ENCODE results near the gene LGR6. TPM values are rescaled to one million over a fixed set of nuclear protein-coding genes. Genes with fewer than 3 reads are reported as not detected.

The LGR6 gene
- total and polyA plus RNA-seq, 10 of the 15 experiments (the other 5 are each of a cell fraction or from before 2014, with no cell fraction given): not detected

DNA sequence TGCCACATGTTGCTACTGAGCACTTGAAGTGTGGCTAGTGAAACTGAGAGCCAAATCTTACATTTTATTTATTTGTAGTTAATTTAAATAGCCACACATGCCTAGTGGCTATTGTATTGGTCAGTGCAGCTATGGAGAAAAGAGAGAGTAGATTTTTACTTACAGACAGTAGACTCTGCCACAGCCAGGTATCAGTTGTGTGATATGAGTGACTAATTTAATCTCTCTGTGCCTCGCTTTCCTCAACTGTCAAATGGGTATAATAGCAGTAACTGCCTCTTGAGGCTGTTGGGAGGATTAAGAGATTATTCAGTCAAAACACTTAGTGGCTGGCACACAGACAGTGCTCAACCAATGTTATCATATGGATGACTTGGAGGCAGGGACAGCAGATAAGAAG lies 99.2 kb downstream of the LGR6 start:
- Histone ChIP-seq H3K27ac (ENCODE audit: control insufficient read depth, insufficient read depth) (no peak overlapping the region), H3K36me3 (ENCODE audit: control insufficient read depth in 2 of 2, insufficient read depth in 2 of 2, low read length in 1 of 2) (no peaks in the 10 kb centered on the region), H3K9ac (ENCODE audit: control insufficient read depth, insufficient read depth, low read length) (no peak overlapping the region), H3K4me2 (ENCODE audit: control insufficient read depth, insufficient read depth) (no peak overlapping the region), H2AFZ (ENCODE audit: control insufficient read depth, low read depth, low read length) (no peak overlapping the region), H3K27me3 (replicated peaks in 1 of 2; ENCODE audit: control insufficient read depth in 2 of 2, insufficient read depth in 2 of 2, low read length in 1 of 2) (peaks cover 0 to 2% of the 10 kb centered on the region in 2 experiments; a peak in 1 of 4 replicates), H3K79me2 (ENCODE audit: control insufficient read depth, insufficient read depth, low read length) (no peaks in the 10 kb centered on the region), H3K9me3 (replicated peaks; ENCODE audit: control insufficient read depth, insufficient read depth, low read length) (no peaks in the 10 kb centered on the region), H3K4me1 (ENCODE audit: control insufficient read depth, insufficient read depth, low read length) (peaks cover 5% of the 10 kb centered on the region; the same call in 1 of the 2 replicates), H3K4me3 (no peak overlapping the region), H4K20me1 (ENCODE audit: control insufficient read depth, insufficient read depth) (no peaks in the 10 kb centered on the region)
- intact Hi-C loops (cut with micrococcal nuclease; ENCODE audit: unreplicated experiment): no loop called here
- DNase-seq (ENCODE audit: low read depth, low spot score): no peak
- in situ Hi-C loops (cut with MboI): no loop called here
- ChIA-PET RAD21 (ENCODE audit: unreplicated experiment) (no interaction called here), POLR2A (no interaction called here), CTCF (no interaction called here), SMC1A (ENCODE audit: uncharacterized antibody, unreplicated experiment) (no interaction called here)
- no TSS peak for BruUV-seq (replicated peaks)
- 0% methylated on average over 1 of the region's 1 CpG for WGBS (ENCODE audit: insufficient coverage, insufficient replicate concordance, low lambda C conversion rate, missing lambda C conversion rate)
- no peak for FAIRE-seq
- ATAC-seq: no peak
- no peak for TF ChIP-seq GABPA (IDR thresholded peaks at IDR 0.05; ENCODE audit: low read depth)
- TF ChIP-seq JUND (IDR thresholded peaks at IDR 0.05; ENCODE audit: low read depth, low read length): no peak
- TF ChIP-seq TCF12 (IDR thresholded peaks at IDR 0.05; ENCODE audit: low read depth, low read length): no peak
- no peak for TF ChIP-seq BCL11A (IDR thresholded peaks at IDR 0.05; ENCODE audit: low read depth, low read length)
- no peak for TF ChIP-seq MYB (IDR thresholded peaks at IDR 0.05; ENCODE audit: borderline replicate concordance, low read depth, low read length)
- TF ChIP-seq, protein P1, sequence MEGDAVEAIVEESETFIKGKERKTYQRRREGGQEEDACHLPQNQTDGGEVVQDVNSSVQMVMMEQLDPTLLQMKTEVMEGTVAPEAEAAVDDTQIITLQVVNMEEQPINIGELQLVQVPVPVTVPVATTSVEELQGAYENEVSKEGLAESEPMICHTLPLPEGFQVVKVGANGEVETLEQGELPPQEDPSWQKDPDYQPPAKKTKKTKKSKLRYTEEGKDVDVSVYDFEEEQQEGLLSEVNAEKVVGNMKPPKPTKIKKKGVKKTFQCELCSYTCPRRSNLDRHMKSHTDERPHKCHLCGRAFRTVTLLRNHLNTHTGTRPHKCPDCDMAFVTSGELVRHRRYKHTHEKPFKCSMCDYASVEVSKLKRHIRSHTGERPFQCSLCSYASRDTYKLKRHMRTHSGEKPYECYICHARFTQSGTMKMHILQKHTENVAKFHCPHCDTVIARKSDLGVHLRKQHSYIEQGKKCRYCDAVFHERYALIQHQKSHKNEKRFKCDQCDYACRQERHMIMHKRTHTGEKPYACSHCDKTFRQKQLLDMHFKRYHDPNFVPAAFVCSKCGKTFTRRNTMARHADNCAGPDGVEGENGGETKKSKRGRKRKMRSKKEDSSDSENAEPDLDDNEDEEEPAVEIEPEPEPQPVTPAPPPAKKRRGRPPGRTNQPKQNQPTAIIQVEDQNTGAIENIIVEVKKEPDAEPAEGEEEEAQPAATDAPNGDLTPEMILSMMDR (IDR thresholded peaks at IDR 0.05 in 2 of 3, conservative IDR thresholded peaks at IDR 0.05 in 1 of 3; ENCODE audit: control insufficient read depth in 2 of 3, extremely low read depth in 1 of 3, insufficient read depth in 1 of 3, low read depth in 3 of 3, low read length in 3 of 3): no peak
- TF ChIP-seq CBFB (IDR thresholded peaks at IDR 0.05; ENCODE audit: low read depth): no peak
- no peak for TF ChIP-seq NR2C2 (IDR thresholded peaks at IDR 0.05; ENCODE audit: borderline replicate concordance, control insufficient read depth, insufficient read length, low read depth)
- TF ChIP-seq, protein P2, sequence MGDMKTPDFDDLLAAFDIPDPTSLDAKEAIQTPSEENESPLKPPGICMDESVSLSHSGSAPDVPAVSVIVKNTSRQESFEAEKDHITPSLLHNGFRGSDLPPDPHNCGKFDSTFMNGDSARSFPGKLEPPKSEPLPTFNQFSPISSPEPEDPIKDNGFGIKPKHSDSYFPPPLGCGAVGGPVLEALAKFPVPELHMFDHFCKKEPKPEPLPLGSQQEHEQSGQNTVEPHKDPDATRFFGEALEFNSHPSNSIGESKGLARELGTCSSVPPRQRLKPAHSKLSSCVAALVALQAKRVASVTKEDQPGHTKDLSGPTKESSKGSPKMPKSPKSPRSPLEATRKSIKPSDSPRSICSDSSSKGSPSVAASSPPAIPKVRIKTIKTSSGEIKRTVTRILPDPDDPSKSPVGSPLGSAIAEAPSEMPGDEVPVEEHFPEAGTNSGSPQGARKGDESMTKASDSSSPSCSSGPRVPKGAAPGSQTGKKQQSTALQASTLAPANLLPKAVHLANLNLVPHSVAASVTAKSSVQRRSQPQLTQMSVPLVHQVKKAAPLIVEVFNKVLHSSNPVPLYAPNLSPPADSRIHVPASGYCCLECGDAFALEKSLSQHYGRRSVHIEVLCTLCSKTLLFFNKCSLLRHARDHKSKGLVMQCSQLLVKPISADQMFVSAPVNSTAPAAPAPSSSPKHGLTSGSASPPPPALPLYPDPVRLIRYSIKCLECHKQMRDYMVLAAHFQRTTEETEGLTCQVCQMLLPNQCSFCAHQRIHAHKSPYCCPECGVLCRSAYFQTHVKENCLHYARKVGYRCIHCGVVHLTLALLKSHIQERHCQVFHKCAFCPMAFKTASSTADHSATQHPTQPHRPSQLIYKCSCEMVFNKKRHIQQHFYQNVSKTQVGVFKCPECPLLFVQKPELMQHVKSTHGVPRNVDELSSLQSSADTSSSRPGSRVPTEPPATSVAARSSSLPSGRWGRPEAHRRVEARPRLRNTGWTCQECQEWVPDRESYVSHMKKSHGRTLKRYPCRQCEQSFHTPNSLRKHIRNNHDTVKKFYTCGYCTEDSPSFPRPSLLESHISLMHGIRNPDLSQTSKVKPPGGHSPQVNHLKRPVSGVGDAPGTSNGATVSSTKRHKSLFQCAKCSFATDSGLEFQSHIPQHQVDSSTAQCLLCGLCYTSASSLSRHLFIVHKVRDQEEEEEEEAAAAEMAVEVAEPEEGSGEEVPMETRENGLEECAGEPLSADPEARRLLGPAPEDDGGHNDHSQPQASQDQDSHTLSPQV (IDR thresholded peaks at IDR 0.05): no peak
- TF ChIP-seq ZNF207 (IDR thresholded peaks at IDR 0.05; ENCODE audit: borderline replicate concordance): no peak
- TF ChIP-seq ZNF217 (IDR thresholded peaks at IDR 0.05): no peak
- no peak for TF ChIP-seq IRF3 (IDR thresholded peaks at IDR 0.05)
- TF ChIP-seq, protein P3, sequence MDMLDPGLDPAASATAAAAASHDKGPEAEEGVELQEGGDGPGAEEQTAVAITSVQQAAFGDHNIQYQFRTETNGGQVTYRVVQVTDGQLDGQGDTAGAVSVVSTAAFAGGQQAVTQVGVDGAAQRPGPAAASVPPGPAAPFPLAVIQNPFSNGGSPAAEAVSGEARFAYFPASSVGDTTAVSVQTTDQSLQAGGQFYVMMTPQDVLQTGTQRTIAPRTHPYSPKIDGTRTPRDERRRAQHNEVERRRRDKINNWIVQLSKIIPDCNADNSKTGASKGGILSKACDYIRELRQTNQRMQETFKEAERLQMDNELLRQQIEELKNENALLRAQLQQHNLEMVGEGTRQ (IDR thresholded peaks at IDR 0.05; ENCODE audit: borderline replicate concordance, low read depth, low read length): no peak
- no peak for TF ChIP-seq TBL1XR1 (IDR thresholded peaks at IDR 0.05; ENCODE audit: low read depth, low read length)
- no peak for TF ChIP-seq HDAC2 (IDR thresholded peaks at IDR 0.05)
- no peak for TF ChIP-seq SREBF2 (IDR thresholded peaks at IDR 0.05; ENCODE audit: low read length)
